Psoas muscle (tissue), 8 donors: ENCODE measurements around the gene SHF. TPM values are rescaled to one million over a fixed set of nuclear protein-coding genes. Genes with fewer than 3 reads are reported as not detected.

ENCODE experiments used
- ATAC-seq, 4 donors: fragments of 200-7000 bp; cut with Tn5 transposase; one replicate each; pipeline ENCODE4 v1.9.1; 2020; ENCODE audit warnings: moderate library complexity in 3 of 4, mild to moderate bottlenecking in 2 of 4
- DNase-seq, 2 donors: peaks; one replicate each; pipeline ENCODE4 v3.0.0-alpha.2; 2020
- H3K27ac ChIP-seq: fragments of 200-600 bp; one replicate; pipeline ENCODE4 v1.8.0; 2022
- H3K27me3 ChIP-seq, 3 donors: fragments of 200-600 bp in 1 of 3; one replicate each; pipeline versions ENCODE4 v1.6.1 to v1.8.0; 2013 to 2022; ENCODE audit warnings: low read length in 2 of 3, mild to moderate bottlenecking in 2 of 3, moderate library complexity in 1 of 3; ENCODE audit not compliant: insufficient read depth in 3 of 3
- H3K36me3 ChIP-seq, 2 donors: fragments of 200-600 bp in 1 of 2; one replicate each; pipeline versions ENCODE4 v1.6.1 to v1.8.0; 2013 to 2022; ENCODE audit warnings: low read depth in 1 of 2, mild to moderate bottlenecking in 1 of 2, moderate library complexity in 1 of 2; ENCODE audit not compliant: insufficient read depth in 1 of 2
- H3K4me1 ChIP-seq: fragments of 200-600 bp; one replicate; pipeline ENCODE4 v1.8.0; 2022
- H3K4me3 ChIP-seq: fragments of 200-600 bp; one replicate; pipeline ENCODE4 v1.8.0; 2022; ENCODE audit warnings: mild to moderate bottlenecking
- H3K9me3 ChIP-seq: fragments of 200-600 bp; one replicate; pipeline ENCODE4 v1.8.0; 2022
- CTCF ChIP-seq: fragments of 200-600 bp; IDR thresholded peaks from one replicate; pipeline ENCODE4 v1.8.0; 2022; ENCODE audit warnings: antibody characterized with exemption
- WGBS, 3 donors: extraction: QIAGEN DNeasy Blood & Tissue Kit; methylation state at CpG; one replicate each; pipeline versions ENCODE4 v1.1.6 to v1.1.7; 2013; 5-methylcytosine and 5-hydroxymethylcytosine counted together
- intact Hi-C, 2 donors: fragments of 100-400 bp; cut with DNase I; formaldehyde crosslinking; loops; one replicate each; pipeline versions ENCODE4 v1.11.0 to v1.14.2; 2022
- polyA plus RNA-seq, 3 donors: library from polyadenylated mRNA; stranded (reverse); fragments of 200-250 nt; gene quantifications; one replicate each; pipeline ENCODE4 v1.2.3, GENCODE V29; 2013
- total RNA-seq, 4 donors: library from RNA; stranded (reverse); fragmentation: NEBNext Ultra II Directional in 2 of 4; extraction: Animal tissue kit (Norgen Biotek cat#: 25700) in 2 of 4; gene quantifications; one replicate each; pipeline versions ENCODE4 v1.2.1 to v1.2.4, GENCODE V29; 2021 to 2023
- donor health status: healthy with polysubstance abuse.
- donor health status: DM: no; HTN: no; CAD: no; lungs with moderate emphysema.
- donor health status: Bipolar disorder and iron deficiency.
- donor health status: healthy.
- donor health status: DM: yes; HTN: yes; CAD: no.
- donor health status: DM: no; HTN: no; CAD: no.
- donor health status: DM: no; HTN: no; CAD: no.
- donor health status: DM: yes; HTN: yes; CAD: no.

SHF gene
- total and polyA plus RNA-seq, 7 donors, result 0.73 to 4.0 (median 1.7) TPM

- DNase-seq (peak; percentile 89 to 93), ATAC-seq (peak; percentile 83 to 94 (median 90))
- intact Hi-C loops, result loop anchor here (2.0 to 10.0 kb wide), 3 partner anchors 112 to 428 kb away; no protein-coding TSS in a partner anchor
- H3K4me1 ChIP-seq, result no peaks in the 10 kb centered on the region
- 0% methylated on average over 57 to 79 of the region's 79 CpGs for WGBS, 3 donors
- H3K27me3 ChIP-seq, result no peaks in the 10 kb centered on the region
- peak overlapping the region; percentile 95 for H3K27ac ChIP-seq
- no peaks in the 10 kb centered on the region for H3K36me3 ChIP-seq
- H3K9me3 ChIP-seq, result no peaks in the 10 kb centered on the region
- peak; percentile 54 for TF ChIP-seq CTCF
- peak overlapping the region; percentile 71 for H3K4me3 ChIP-seq
These were observed 20.7 kb downstream of the SHF start for GRCh38 chr15:45166834-45167630.

GRCh38 chr15:45165536-45165935, 22.2 kb downstream of the SHF start:
- no peak overlapping the region for H3K4me3 ChIP-seq
- no peaks in the 10 kb centered on the region for H3K27me3 ChIP-seq
- DNase-seq, result no peak
- ATAC-seq, result no peak
- intact Hi-C loops, result loop anchor here (2.0 to 10.0 kb wide), 4 partner anchors 33 to 429 kb away; no protein-coding TSS in a partner anchor
- H3K9me3 ChIP-seq, result no peaks in the 10 kb centered on the region
- no peaks in the 10 kb centered on the region for H3K4me1 ChIP-seq
- 71 to 92% (median 71%) methylated on average over 4 to 5 of the region's 5 CpGs for WGBS, 3 donors
- no peak for TF ChIP-seq CTCF
- no peaks in the 10 kb centered on the region for H3K36me3 ChIP-seq
- H3K27ac ChIP-seq, result peak overlapping the region; percentile 95

GRCh38 chr15:45164914-45165313, 22.9 kb downstream of the SHF start:
- ATAC-seq (no peak), DNase-seq (no peak)
- Histone ChIP-seq H3K36me3 (no peaks in the 10 kb centered on the region), H3K4me1 (no peaks in the 10 kb centered on the region), H3K27ac (no peak overlapping the region), H3K4me3 (no peak overlapping the region), H3K9me3 (no peaks in the 10 kb centered on the region), H3K27me3 (no peaks in the 10 kb centered on the region)
- no peak for TF ChIP-seq CTCF
- intact Hi-C loops, result loop anchor here (2.0 to 10.0 kb wide), 4 partner anchors 34 to 430 kb away; no protein-coding TSS in a partner anchor
- 94 to 100% (median 100%) methylated on average over 1 of the region's 1 CpG for WGBS, 3 donors

GRCh38 chr15:45163508-45163856, 24.3 kb downstream of the SHF start:
- intact Hi-C loops, result loop anchor here (2.0 to 10.0 kb wide), 3 partner anchors 233 to 431 kb away; no protein-coding TSS in a partner anchor
- Histone ChIP-seq H3K36me3 (no peaks in the 10 kb centered on the region), H3K27ac (no peak overlapping the region)

More at GRCh38 chr15:45163508-45163856, 24.3 kb downstream of the SHF start:
- Histone ChIP-seq H3K4me1 (no peaks in the 10 kb centered on the region), H3K27me3 (no peaks in the 10 kb centered on the region), H3K9me3 (no peaks in the 10 kb centered on the region), H3K4me3 (no peak overlapping the region)
- no peak for TF ChIP-seq CTCF
- DNase-seq (no peak), ATAC-seq (no peak)
- 80 to 87% (median 80%) methylated on average over 9 of the region's 9 CpGs for WGBS, 3 donors
